Activated gamma-delta T cell treated with anti-CD3 and anti-CD28 coated beads, Interleukin-2, amount 50 U/mL, for 16 hours (primary cell): ENCODE measurements around the gene ARL14.

Experiments
- DNase-seq: peaks from one replicate; pipeline ENCODE4 v3.0.0-alpha.2; 2020; ENCODE audit warnings: low read depth

ARL14 gene

DNA sequence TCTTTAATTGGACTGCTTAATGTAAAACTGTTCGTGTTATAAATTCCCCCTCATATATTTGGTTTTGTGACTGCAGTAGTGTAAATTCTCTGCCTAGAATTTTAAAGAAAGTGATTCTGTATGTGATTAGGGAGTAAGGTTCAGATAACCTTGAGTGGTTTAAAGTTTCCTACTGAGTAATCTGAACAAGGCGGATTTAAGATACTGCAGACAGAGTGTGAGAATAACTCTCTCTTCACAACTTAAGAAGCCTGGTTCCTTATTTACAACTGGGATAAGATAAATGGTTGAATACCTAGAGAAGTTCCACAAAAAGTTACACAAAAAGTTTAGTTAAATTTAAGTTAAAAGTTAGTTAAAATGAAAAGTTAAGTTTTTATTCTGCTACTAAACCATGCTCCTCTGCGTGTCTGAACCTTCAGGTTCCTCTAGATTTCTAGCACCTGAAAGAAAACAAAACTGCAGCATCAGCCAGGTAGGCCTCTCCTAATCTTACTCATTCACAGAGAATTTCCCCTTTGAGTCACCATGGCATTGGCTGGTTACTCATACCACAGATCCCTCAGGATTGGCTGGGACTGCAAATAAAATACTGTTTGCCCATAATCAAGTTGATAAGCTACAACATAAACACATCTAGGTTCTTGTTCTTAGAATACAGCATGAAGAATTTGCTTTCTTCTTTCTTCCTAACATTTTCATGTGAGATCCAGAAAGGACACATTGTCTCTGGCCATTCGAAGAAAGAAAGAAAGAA lies at the start of gene ARL14:
ARL14 (plus strand) TSS at position 614 of the 757 bp plus-strand sequence. CDS start 187 bp downstream, outside the sequence.
- DNase-seq, result no peak

DNA sequence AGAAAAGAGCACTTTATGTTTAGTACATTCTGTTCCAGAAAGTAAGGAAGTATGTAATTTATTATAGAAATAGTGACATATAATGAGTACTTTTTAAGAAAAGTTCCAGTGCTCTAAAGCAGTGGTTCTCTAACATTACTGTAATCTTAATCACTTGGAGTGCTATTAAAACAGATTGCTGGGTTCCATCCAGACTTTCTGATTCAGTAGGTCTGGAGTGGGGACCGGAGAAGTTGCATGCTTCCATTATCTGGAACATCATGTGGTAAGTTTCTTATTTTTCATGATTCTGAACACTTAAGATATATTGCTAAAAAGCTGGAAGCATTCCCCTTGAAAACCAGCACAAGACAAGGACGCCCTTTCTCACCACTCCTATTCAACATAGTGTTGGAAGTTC lies 47.5 kb upstream of the ARL14 start:
- no peak for DNase-seq

DNA sequence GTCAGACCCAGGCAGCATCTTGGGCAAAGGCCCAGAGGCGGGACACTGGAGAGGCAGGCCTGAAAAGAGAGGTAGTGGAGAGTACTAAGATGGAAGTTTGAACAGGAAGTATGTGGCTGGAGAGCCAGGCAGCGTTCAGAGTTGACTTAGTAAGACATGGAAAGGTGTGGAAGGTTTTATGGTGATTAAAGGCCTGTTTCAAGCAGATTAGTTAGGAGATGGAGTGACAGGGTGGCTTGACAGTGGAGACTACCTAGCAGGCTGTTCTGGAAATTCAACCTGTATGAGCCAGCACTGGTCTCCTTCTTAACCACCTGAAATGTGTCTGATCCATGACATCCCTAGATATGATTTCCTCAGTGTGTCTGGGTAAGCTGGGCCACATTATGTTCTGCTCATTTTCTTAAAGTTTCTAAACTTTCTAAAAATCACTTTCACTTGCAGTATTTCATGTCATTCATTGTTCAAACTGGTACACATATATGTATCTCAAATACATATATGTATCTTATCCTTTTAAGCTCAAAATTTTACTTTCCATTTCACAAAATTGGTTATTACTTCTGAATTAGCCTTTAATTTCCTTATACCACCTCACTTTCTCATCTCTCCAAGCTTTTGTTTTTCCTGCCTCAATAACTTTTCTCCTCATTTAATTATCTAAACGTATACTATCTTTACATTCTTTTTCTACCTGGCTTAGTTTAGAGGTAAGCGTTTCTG lies 43.4 kb upstream of the ARL14 start:
- DNase-seq, result no peak

DNA sequence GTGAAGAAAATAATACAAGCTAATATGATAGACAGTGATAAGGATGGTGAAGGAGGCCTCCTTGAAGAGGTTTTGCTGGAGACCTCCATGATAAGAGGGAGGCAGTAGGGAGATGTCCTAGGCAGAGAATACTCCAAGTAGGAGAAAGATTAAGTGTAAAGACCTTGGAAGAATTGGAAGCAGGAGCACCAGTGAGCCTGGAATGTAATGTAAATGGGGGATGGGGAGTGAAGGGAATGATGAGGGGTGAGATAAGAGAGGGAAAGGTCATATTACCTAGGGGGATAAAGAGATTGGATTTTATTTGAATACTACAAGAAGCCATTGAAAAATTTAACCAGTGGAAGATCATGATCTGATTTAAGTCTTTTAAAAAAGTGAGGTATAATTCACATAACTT lies 41.7 kb upstream of the ARL14 start:
- DNase-seq, result no peak

DNA sequence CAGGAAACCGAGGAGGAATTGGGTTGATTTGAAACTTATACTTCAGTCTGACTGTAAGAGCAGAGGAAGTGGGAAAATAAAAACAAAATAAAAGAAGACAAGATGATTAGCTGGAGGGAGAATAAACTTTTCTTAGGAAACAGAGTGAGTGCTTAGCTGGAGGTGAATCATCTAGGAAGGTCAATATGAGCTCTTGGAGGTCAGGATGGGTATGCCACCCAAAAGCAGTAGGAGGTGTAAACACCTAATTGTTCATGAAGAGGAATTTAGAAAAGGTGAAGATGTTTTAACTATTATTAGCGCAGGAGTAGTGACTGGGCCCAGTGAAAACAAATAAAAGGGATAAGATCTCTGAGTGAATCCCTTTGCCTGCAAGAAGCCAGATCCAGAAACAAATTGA lies 39.9 kb upstream of the ARL14 start:
- no peak for DNase-seq

DNA sequence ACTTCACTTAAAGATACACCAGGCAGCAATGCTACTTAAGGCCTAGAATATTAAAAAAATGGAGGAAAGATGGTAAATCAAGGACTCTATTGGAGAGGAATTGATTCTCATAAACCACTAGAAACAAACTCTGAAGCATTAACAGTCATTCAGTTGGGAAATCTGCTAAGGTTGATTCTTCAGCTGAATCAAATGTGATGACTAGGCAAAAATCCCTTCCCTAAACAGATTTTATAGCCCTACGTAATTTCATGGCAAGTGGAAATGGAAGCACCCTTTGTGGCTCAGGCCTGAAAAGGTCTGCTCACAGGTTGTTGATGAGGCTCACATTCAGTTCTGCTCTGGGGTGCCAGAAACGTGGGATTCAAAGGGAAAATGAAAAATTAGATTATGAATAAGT lies 38.8 kb upstream of the ARL14 start:
- DNase-seq, result no peak

DNA sequence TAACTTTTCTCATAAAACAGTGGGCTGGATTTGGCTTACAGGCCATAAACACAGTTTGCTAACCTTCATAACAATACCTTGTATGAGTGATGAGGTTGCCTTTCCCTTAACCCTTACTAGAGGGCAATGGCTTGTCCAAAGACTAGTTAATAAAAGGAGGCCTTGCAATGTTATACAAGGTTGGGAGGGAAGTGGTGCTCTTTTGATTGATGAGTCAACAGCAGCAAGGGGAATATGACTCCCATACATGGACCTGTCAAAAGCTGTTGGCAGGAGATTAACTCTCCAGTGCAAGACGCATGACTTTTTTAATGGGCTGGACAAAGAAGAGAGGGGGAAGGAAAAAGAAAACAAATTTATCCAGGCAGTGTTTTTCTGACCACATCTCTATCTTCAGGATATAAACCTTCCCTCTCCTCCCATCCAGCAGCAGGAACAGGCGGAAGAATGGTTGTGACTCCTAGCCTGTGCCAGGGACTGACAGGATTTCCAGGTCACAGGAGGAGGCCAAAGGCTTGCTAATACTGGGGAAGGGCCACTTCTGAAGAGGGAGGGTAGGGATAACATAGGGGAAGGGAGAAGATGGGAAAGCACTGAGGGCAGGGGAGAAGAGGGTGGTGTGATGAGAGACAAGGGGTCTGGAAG lies 35.2 kb upstream of the ARL14 start:
- DNase-seq, result no peak

DNA sequence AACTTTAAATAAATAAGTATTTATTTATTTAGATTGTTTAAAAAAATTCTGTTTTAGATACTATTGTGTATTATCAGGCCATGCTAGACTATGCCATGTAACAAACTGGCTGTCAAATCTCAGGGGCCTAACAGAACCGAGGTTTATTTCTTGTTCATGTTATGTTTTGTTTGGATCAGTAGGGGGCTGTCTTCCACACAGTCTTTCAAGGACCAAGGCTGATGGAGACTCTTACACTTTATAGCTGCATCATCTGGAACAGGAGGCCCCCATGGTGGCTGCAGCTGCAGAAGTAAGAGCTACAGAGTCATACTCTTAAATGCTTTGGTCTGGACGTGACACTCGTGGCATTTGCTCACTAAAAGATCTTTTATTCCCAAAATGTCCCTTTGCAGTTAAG lies 33.0 kb upstream of the ARL14 start:
- DNase-seq, result no peak

DNA sequence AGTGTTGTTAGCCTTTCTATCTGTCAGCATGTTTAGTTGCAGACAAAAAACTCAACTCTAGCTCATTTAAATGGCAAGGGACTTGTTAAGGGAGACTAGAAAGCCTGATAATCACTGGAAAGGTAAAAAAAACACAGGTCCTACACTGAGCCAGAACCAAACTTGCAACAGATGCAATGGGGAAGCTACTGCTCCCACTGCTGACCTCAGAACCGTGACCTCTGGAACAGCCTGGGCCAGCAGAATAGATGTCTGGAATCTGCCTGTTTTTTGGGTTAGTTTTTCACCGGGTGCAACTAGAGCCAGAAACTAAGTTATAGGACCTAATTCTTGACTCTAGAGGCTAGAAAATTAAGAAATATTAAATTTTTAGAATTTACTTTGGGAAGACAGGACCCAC lies 32.5 kb upstream of the ARL14 start:
- DNase-seq, result no peak

DNA sequence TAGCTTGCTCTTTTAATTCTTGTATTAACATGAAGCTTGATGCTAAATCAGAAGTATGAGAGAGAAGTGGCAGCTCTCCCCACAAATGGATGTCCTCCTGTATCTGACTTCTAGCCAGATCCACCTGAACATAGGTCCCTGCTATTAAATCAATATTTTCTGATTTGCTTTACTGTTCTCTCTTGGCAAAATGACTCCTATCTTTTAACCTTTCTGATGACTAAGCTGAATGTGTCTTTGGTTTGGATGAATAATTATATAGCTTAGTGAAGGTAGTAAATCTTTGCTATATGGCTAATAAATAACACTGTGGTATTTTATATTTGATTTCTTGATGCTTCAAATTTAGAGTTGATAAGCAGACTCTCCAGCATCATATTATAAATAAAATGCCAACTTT lies 28.3 kb upstream of the ARL14 start:
- no peak for DNase-seq

DNA sequence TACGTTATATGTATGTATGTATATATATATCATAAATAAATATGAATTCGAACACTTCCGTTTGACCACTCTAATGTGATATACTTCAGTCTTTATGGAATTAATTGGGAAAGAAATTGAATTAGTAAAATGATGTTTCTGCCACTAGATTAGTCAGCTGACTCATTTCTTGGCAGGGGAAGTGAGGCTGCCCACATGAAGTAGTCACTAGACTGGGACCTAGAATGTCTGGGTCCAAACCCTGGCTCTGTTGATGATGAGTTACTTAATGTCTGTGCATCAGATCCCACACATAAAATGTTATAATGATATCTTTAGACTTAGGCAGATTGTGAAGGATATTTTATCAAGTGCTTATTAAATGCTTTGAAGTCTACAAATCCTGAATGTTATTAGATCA lies 27.4 kb upstream of the ARL14 start:
- DNase-seq, result no peak

DNA sequence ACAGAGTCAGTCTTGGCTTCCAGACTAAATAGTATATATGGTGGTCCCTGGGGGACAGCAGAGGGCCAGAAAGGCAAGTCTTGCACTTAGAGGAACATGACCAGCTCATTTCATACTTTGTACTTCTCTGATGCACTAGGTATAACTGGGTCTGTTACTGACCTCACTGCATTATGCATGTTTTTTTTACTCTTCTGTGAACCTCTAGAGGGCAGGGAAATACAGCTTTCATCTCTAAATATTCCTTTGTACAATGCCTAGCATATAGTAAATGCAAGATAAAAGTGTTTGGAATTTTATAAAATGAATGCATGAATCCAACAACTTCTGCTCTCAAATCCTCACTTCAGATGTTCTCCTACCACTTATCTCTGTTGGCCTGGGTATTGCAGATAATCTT lies 23.4 kb upstream of the ARL14 start:
- no peak for DNase-seq

DNA sequence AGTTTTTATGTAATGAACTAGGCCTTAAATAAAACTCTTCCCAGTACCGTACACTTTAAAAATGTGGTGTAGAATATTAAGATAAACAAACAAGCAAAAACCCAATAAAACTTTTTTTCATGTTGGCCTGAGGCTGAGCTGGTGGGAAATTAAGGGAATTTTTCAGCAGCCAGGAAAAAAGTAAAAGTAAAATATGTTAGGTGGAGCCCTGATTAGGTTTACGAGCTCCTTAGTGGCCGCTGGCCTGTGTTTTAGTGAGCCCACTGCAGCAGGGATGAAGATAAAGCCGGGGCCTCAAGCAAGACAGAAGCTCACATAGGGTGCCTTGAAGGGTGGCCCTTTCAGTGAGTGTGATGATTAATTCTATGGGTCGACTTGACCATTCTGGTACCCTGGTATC lies 16.1 kb upstream of the ARL14 start:
- DNase-seq, result no peak

DNA sequence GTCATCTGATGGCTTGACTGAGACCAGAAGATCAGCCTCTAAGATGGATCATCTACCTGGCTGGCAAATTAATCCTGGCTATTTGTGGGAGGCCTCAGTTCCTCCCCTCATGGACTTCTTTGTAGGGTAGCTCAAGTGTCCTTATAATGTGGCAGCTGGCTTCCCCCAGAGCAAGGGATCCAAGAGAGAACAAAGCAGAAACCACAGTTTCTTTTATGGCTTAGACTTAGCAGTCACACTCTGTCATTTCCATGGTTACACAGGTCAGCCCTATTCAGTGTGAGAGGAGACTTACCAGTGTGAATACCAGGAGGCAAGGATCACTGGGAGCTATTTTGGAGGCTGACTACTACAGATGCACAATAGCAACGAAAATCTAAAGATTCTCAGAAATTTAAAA lies 15.3 kb upstream of the ARL14 start:
- DNase-seq, result no peak

DNA sequence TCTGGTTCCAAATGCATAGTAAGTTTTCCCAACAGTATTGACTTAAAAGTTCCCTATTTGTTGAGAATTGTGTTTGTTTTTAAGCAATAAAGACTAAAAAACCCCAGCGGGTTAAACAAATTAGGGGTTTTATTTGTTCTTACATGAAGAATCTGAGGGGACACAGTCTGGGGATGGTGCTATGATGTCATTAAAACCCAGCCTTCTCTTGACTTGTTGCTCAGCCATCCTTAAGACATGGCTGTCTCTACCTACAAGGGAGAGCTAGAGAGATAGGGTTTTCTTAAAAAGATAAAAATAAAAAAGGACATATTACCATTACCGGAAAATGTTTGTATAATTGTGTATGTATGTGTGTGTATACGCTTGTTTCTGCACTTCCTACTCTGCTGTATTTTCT lies 11.7 kb upstream of the ARL14 start:
- no peak for DNase-seq

DNA sequence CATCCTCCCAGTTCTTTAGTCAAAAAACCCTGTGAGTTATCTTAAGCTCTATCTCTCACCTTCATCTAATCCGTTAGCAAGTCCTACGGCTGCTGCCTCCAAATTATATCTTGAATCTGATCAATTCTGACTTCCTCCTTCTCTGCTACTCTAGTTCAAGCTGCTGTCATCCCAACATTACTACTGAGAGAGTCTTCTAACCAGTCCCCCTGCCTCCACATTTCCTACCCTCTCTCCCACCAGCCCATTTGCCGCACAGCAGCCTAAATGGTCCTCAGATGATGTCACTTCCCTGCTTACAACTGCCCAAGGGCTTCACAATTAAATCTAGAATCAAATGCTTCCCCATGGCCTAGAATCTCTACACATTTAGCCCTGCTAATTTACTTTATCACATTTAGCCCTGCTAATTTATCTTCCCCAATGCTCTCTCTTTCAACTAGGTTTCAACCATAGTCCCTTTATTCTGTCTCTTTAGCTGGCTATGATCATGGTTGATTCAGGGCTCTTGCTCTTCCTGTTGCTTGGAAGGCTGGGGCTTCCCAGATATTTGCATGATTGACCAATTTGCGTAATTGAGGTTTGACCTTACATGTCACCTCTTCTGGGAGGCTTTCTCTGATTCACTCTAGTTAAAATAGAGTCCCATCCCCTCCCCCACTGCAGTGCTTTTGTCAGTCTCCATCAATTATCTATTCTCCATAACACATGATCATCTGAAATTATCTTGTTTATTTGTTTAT lies 11.0 kb upstream of the ARL14 start:
- no peak for DNase-seq

DNA sequence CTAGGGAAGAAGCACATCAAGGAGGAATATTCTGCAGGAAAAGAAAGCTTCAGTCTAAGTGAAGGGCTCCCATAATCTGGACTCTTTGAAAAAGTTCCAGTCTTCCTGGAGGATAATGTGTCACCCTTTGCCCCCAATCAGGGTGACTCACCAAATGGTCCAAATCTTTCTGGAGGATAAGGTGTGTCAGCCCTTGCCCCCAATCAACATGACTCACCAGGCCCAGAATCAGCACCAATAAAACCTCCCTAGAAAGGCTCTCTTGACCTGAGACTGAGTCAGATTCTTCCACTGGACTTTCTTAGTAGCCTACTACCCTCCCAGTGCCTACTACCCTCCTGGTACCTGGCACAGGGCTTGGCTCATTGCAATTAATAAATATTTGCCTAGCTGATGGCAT lies 9.5 kb upstream of the ARL14 start:
- DNase-seq, result no peak

DNA sequence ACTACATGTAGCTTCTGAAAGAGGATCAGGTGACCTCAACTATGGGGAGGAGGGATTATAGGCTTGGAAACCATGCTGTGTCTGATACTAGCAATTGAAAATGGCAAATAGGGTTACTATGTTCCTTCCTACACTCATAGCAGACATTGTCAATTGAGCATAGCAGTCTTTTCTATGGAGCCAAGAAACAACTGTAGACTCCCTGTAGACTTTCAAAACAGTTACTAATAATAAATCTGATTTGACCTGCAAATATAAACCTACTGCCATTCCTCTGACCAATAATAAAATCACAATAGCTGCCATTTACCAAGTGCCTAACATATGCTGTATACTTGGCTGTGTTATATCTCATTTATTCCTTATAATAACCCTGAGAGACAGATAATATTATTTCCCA lies 8.5 kb upstream of the ARL14 start:
- DNase-seq, result no peak

DNA sequence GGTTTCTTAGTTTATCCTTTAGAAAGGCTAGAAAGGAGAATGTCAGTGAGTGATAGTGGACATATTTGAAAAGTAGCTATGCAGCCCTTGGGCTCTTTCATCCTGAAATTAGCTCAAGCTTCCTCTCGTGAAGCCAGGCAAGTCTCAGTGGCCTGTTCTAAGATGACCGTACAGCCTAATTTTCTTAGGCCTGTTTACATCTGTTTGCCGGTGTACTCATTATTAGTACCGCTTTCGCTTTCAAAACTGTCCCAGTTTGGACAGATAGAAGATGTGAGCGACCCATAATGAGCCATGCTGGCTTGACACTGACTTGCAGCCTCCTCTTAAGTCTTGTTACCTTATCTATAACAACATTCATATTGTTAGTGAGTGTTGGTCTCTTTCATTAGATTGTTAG lies 5.7 kb upstream of the ARL14 start:
- no peak for DNase-seq

DNA sequence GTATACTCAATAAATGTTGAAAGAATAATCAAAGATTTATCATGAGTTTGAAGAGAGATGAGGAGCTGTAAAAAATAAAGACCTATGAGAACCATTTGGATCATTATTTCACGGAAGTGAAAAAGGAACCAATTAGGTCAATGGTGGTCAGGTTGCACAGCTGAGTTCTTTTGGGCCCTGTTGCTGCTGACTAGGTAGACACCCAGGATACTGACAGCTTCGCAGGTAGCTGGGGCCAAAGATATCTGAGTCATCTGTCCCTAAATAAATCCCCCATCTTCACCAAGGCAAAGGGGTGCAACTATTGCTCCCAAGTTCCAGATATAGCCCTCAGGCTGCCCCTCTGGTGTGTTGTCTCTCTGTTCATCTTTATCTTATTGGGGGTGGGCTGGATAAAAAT lies 5.0 kb upstream of the ARL14 start:
- DNase-seq, result no peak

DNA sequence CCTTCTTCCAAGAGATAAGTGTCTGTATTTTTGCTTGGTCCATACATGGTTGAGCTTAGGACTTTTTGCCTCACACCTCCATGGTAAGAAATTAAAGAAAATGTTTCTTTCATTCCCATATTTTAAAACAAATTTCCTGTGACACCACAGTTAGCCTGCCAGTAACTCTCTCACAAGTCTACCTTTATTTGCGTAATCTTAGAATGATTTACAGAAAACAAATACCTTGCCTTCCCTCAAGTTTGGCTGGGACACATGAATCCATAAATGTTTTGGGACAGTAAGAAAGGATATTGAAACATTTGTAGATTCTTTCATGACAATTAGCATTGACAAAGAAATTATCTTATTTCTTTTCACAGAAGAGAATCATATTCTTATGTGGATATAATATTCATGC lies 3.8 kb upstream of the ARL14 start:
- DNase-seq, result no peak

DNA sequence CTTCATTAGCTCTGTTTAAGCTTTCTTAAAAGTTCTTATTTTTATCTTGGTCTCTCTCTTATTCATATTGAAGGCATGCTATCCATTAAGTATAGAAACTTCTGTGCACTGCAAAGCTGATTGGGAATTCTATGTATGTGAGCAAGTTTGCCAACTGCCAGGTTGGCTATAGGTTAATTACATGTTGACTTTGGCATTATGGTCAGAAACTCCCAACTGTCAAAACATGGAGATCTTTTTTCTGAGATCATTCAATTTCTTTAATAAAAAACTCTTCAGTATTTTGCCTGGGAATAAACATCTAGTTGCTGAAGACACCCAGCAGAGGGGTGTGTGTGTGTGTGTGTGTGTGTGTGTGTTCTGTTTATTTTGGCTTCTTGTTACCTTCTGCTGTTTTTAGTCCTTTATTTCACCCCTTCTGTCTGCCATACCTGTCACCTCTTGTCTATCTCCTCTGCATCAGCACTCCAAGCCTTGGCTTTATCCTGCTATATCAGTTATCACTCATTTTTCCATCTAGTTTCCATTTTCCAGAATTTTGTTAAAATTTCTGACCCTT lies 1.3 kb upstream of the ARL14 start:
- DNase-seq, result no peak
